Measurements from ENCODE around the gene COL27A1.

Gene COL27A1

GRCh38 chr9:114119242-114120191, 35.8 kb upstream of the COL27A1 start:
- H3K9ac ChIP-seq: no peak overlapping the region
- H4K20me1 ChIP-seq (ENCODE audit: insufficient read depth): no peaks in the 10 kb centered on the region
- H3K4me3 ChIP-seq (IDR thresholded peaks at IDR 0.05; ENCODE audit: insufficient read depth, low read depth, low read length): no peak overlapping the region
- TF ChIP-seq CTCF (conservative IDR thresholded peaks at IDR 0.05; ENCODE audit: low read depth, low read length): no peak
- no peak overlapping the region for H3K27ac ChIP-seq
- H3K4me2 ChIP-seq: no peak overlapping the region
- H3K36me3 ChIP-seq (ENCODE audit: insufficient read depth): no peaks in the 10 kb centered on the region
- no peaks in the 10 kb centered on the region for H3K79me2 ChIP-seq (ENCODE audit: insufficient read depth, low read depth)
- no peak overlapping the region for H2AFZ ChIP-seq (ENCODE audit: low read depth)
- no peaks in the 10 kb centered on the region for H3K4me1 ChIP-seq (ENCODE audit: low read depth, poor library complexity, severe bottlenecking)
- no peaks in the 10 kb centered on the region for H3K27me3 ChIP-seq (ENCODE audit: insufficient read depth, low read depth)

DNA sequence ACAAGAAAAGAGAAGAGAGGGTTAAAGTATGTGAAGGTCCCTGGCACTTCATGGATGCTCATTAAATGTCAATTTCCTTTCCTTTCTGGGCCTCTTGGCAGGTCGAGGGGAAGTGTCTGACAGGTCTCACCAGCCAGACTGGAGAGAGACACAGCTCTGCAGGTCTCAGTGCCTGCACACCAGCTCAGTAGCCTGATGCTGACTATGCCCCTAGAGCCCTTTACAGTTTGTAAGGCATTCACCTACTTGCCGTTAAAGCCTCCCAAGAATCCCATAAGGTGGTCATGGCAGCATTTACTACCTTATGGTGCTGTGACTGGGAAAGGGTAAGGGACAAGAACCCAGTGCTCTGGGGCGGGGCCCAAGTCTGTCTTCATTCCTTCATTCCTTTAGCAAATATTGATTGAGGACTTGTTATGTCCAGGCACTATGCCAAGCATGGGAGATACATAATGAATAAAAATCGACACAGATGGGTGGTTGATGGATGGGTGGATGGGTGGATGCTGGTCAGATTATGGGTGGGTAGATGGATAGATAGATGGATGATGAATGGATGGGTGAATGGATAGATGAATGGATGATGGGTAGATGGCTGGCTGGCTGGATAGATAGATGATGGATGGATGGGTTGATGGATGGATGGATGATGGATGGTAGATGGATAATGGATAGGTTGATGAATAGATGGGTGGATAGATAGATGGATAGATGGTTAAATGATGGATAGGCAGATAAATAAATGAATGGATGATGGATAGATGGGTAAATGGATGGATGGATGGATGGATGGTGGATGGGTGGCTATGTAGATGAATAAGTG, 34.9 kb upstream of the COL27A1 start:
- Histone ChIP-seq H3K4me1 (ENCODE audit: low read depth, poor library complexity, severe bottlenecking) (no peaks in the 10 kb centered on the region), H3K27ac (no peak overlapping the region), H3K9ac (no peak overlapping the region), H2AFZ (ENCODE audit: low read depth) (no peak overlapping the region), H3K79me2 (ENCODE audit: insufficient read depth, low read depth) (no peaks in the 10 kb centered on the region), H3K4me3 (IDR thresholded peaks at IDR 0.05; ENCODE audit: insufficient read depth, low read depth, low read length) (no peak overlapping the region), H3K36me3 (ENCODE audit: insufficient read depth) (no peaks in the 10 kb centered on the region), H4K20me1 (ENCODE audit: insufficient read depth) (no peaks in the 10 kb centered on the region), H3K27me3 (ENCODE audit: insufficient read depth, low read depth) (no peaks in the 10 kb centered on the region), H3K4me2 (no peak overlapping the region)
- no peak for TF ChIP-seq CTCF (conservative IDR thresholded peaks at IDR 0.05; ENCODE audit: low read depth, low read length)

- H3K79me2 ChIP-seq (ENCODE audit: insufficient read depth, low read depth): no peaks in the 10 kb centered on the region
- H4K20me1 ChIP-seq (ENCODE audit: insufficient read depth): no peaks in the 10 kb centered on the region
- H3K36me3 ChIP-seq (ENCODE audit: insufficient read depth): no peaks in the 10 kb centered on the region
- no peak overlapping the region for H3K4me3 ChIP-seq (IDR thresholded peaks at IDR 0.05; ENCODE audit: insufficient read depth, low read depth, low read length)
- H3K4me2 ChIP-seq: no peak overlapping the region
- no peak overlapping the region for H2AFZ ChIP-seq (ENCODE audit: low read depth)
- no peak for TF ChIP-seq CTCF (conservative IDR thresholded peaks at IDR 0.05; ENCODE audit: low read depth, low read length)
- H3K9ac ChIP-seq: no peak overlapping the region
- no peaks in the 10 kb centered on the region for H3K27me3 ChIP-seq (ENCODE audit: insufficient read depth, low read depth)
- no peaks in the 10 kb centered on the region for H3K4me1 ChIP-seq (ENCODE audit: low read depth, poor library complexity, severe bottlenecking)
- H3K27ac ChIP-seq: no peak overlapping the region
Observed at GRCh38 chr9:114121227-114122135, 33.9 kb upstream of the COL27A1 start.

All from KMS-11 (cell line).